Measurements from ENCODE around the gene GRIK3.

Gene GRIK3

GRCh38 chr1:37010011-37010410 lies 24.3 kb downstream of the GRIK3 start:
- DNase-seq, result no peak

- no peak for DNase-seq
Measured at GRCh38 chr1:37009521-37009920, 24.8 kb downstream of the GRIK3 start.

- no peak for DNase-seq
Measured at GRCh38 chr1:37006132-37006868, 28.0 kb downstream of the GRIK3 start.

DNA sequence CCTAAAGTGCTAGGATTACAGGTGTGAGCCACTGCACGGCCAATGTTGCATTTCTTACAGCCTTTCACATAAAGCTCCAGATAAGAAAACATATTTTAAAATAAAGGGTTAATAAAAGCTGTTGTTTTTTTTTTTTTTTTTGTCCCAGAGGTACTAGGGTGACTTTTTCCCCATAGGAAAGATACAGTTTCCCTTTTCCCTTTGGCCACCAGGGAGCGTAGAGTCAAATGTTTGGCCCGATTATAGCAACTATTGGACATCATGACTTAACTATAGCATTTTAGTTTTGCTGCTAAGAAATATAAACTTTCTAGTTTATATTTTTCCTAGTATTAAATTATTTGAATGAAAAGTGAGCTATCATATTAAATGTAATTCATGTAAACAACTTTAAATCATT lies 31.4 kb downstream of the GRIK3 start:
- no peak for DNase-seq

DNA sequence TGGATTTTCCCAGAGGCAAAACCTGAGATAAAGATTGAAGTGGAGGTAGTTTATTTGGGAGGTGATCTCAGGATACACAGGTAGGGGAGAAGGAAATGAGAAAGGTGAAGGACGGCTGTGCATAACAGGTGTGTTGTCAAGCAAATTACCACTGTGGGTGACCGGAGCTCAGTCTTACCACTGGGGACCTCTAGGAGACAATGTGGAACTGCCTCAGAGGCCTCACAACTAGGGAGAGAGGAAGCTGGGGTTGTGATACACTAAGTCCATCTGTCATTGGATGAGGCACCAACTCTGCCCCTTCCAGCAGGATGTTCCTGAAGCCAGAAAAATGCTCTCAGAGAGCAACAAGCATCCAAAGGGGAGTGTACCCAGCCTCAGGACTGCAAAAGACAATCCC lies 32.6 kb downstream of the GRIK3 start:
- DNase-seq, result no peak

- no peak for DNase-seq
Measured at GRCh38 chr1:36996106-36996505, 38.2 kb downstream of the GRIK3 start.

DNA sequence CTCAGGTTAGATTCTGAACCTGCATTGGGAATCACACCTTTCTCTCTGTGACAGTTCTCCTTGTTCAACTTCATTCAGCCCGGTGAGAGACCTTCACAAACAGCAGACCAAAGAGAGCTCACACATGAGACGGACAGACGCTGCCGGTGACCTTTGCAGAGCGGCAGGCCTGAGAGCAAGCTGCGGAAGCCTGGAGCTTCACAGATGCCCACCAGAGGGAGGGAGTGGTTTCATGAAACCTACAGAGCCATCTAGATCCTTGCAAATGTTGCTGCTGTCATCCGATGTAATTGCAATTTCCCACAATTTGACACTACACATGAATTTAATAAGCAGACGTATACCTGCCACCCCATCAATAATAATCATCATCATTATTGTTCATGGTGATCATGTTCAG lies 39.4 kb downstream of the GRIK3 start:
- no peak for DNase-seq

DNA sequence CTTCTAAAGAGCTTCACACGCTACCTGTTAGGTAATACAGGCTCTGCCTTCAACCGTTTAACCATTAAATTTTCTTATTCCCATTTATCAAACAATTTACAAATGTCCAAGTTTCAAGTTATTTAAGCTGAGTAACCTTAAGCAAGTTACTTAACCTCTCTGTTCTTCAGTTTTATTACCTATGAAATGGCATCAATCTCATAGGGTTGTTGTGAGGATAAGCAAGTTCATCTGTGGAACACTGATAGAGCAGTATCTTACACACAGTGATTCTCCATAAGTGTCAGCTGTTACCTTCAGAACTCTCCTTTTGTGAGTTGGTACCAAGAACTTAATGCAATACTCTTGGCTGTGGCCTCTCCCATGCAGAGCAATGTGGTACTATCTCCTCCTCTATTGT lies 40.0 kb downstream of the GRIK3 start:
- no peak for DNase-seq

DNA sequence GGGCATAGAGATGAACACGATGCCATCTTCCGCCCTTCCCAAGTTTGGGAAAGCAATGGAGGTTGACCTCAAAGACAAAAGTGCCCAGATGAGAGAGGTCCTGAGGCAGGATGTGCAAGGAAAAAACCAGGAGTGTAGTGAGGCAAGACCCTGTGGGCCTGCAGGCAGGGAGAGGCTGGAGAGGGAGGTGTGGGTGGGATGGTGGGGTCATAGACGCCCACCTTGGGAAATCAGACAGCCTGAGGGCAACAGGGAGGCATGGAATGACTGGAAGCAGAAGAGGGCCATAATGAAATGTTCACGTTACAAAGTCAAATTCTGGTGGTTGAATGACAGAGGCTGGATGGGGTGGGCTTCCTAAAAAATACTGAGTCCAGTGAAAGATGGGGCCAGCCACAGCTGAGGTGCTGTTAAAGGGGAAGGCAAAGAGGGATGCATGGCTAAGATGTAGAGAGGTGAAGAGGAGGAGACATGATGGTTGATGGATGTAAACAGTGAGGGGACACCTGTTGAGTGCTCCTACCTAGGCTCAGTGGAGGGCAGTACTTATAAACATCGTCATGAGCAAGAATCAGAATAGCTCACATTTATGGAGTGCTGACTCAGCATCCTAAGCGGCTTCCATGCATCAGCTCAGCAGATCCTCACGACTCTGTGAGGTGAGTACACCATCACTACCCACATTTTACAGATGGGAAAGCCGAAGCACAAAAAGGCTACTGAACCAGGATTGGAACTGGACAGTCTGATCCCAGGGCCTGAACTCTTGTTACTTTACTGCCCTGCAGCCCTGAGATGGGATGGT lies 42.0 kb downstream of the GRIK3 start:
- no peak for DNase-seq

- no peak for DNase-seq
Measured at GRCh38 chr1:36991551-36991950, 42.8 kb downstream of the GRIK3 start.

DNA sequence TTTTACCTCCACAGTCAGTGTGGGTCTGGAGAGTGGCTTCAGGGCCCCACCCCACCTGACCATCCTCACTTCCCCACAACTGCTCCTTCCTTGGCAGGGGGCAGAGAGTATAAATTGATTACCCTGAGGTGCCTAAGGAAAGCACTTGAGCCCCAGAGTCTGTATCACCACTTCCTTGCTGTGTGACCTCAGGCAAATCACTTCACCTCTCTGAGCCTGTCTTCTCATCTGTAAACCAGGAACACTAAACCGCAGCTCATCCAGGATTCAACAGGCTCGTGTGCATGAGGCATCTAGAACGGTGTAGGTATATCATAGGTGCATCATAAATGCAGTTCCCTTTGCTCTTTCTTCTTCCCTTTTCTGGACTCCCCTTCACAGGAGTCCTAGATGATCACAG lies 43.4 kb downstream of the GRIK3 start:
- DNase-seq, result no peak

DNA sequence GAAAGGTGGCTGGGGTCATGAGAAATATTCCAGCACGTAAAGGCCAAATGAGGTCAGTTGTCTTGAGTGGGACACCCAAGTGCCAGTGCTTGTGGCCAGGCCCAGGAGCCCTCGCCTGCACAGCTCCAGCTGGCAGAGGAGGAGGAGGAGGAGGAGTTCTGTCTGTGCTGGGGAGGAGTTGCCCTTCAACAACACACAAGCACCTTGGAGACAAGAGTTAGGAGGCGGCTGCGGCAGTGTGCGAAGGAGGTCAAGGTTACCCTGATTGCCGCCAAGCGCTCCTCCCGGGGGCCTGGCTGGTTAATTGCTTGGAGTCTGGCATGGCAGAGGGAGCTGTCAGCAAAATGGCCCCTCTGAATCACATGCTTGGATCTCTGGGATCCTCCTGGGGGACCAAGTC lies 45.1 kb downstream of the GRIK3 start:
- no peak for DNase-seq

DNA sequence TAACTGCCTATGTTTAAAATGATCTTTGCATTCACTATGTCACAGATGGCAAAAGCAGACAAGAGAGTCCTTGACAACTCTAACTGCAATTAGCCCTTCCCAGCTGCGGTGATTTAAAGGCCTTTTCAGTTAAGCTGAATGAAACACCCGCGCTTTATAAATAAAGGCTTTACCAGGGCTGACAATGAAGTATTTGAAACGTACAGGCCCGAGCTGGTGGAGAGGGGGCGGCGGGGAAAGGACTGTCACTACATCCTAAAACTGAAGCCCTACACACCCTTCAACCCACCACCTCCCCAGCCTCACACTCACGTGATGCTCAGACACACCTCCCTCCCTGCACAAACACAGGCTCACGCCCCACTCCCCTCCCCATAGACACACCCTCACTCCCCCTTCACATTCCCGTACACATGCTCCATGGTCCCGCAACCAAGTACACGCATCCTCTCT lies 45.5 kb downstream of the GRIK3 start:
- DNase-seq, result no peak

DNA sequence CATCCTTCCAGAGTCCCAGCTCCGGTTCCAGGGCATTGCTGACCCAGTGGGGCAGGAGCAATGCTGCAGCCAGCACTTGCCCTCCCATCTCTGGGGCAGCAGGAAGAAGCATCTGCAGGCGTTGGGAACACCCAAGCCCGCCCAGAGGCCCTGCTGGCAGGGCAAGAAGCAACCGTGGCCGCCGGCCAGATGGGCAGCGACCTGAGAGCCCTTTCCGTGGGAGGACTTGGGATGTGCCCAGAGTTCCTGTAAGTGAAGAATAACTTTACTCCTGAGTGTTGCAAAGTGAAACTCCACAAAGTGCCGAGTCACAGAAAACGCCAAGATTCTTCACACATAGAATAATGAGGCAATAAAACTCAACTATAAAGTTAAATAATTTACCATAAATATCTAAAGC lies 46.0 kb downstream of the GRIK3 start:
- DNase-seq, result no peak

GRCh38 chr1:36987276-36987675 lies 47.0 kb downstream of the GRIK3 start:
- no peak for DNase-seq

DNA sequence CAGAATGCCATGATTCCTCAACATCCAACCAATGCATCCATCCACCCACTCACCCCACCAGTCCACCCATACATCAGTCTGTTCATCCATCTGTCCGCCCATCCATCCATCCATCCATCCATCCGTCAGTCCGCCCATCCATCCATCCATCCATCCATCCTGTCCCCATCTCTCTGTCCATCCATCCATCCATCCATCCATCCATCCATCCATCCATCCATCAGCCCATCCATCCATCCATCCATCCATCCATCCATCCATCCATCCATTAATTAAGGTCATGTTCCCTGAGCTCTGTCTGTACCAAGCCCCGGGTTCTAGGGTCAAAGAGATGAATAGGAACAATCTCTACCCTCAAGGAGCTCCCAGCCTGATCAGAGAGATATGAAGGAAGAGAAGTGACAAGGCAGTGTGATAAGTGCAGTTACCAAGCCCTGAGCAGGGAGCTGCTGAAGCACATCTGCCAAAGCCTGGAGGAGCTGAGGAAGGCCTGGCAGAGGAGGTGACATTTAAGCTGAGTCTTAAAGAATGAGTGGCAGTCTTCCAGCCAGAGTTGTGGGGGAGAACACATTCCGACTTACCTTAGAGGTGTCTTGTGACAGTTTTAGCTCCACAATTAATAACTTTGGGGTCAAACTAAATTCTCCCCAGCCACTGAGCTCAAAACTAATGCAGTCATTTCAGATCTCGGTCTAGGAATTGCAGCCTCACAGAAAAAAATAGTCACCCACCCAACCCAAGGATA lies 47.9 kb downstream of the GRIK3 start:
- DNase-seq, result no peak

- DNase-seq, result no peak
Measured at GRCh38 chr1:36984675-36985074, 49.6 kb downstream of the GRIK3 start.

GRCh38 chr1:36984026-36984425 lies 50.3 kb downstream of the GRIK3 start:
- no peak for DNase-seq

- DNase-seq, result no peak
Measured at GRCh38 chr1:36982709-36983108, 51.6 kb downstream of the GRIK3 start.

DNA sequence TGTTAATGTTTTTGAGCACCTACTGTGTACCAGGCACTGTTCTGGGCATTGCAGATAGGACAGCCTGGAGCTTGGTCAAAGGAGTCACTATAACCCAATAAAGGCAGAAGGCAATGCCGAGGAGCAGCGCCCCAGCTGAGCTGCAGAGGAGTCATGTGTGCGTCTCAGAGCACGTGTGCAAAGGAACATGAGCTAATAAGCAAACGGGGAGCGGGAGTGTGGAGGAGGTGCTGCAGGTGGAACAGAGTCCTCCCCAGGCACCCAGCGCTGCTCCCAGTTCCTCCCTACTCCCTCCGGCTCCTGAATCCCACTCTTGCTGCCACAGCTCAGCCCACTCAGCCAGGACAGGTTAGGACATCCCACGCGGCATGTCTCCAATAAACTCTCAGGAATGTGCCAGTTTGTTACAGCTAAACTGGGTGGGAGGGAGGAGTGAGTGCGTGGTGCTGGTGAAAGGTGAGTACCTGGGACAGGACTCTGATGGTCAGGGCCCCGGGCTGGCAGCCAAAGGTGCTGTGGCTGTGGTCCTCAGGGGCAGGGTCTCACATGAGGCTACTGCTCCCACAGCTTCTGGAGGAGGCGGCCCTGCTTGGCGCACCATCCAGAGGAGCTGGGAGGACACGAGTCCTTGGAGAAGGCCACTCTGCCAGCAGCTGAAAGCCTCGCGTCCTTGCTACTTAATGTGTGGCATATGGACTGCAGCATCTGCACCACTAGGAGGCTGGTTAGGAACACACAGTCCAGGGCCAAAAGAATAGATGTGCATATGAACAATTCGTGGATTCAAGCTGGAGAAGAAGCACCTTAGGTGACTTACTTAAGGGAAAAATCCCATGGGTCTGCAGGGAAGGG lies 52.3 kb downstream of the GRIK3 start:
- DNase-seq, result no peak

DNA sequence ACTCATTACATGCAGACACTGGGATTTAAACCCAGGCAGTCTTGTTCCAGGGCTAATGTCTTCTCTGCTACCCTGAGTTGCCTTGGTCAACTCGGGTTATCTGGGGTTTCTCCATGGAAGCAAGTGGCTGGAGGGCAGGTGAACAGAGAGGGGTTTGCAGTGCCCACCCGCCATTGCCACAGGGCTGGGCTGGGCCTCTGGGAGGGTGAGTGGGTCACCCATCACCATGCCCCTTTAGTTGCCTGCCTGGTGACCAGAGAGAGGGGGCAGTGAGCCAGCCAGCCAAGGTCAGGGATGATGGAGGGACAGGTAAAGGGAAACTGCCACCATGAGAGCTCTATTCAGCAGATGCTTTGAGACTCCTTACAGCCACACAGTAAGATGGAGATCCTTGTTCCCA lies 53.2 kb downstream of the GRIK3 start:
- DNase-seq, result no peak

- DNase-seq, result no peak
Measured at GRCh38 chr1:36977731-36978406, 56.4 kb downstream of the GRIK3 start.
